Stimulated activated CD4-positive, alpha-beta T cell treated with anti-CD3 and anti-CD28 coated beads, Interleukin-1b, Interleukin-23, amount 100 ng/mL, for 24 hours (primary cell): ENCODE measurements around the gene NR5A1.

ENCODE experiments used
- DNase-seq, 4 experiments: peaks; one replicate each; pipeline ENCODE4 v3.0.0-alpha.2; 2020; ENCODE audit warnings: low read depth in 4 of 4, low spot score in 1 of 4

NR5A1 gene

DNA sequence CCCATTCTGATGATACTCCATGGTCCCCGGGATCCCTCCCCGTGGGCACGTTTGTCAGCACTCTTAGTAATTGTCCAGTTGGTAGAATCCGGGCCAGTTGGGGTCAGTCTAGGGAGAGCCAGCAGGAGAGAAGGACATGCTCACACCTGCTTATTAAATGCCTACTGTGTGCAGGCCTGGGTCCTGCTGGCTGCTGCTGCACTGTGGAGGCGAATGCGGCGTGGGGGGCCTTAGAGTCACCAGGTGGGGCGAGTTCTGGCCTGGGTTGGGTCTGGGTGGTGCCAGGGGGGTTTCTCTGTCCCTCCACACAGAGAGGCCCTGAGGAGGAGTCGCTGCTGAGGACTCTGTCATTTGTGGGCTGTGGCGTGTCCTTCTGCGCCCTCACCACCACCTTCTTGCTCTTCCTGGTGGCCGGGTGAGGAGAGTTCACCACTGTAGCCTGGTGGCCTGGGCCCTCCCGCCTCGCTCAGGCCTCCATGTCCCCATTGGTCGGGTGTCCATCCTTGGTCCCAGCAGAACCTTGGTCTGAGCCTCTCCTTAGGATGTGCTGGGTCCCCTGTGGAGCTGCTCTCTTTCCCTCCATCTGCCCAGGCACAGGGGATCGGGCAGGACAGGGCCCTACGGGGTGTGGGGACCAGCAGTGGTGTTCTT, 39.7 kb downstream of the NR5A1 start:
- DNase-seq = no peak

GRCh38 chr9:124465736-124466135, 41.5 kb downstream of the NR5A1 start:
- DNase-seq = no peak

DNA sequence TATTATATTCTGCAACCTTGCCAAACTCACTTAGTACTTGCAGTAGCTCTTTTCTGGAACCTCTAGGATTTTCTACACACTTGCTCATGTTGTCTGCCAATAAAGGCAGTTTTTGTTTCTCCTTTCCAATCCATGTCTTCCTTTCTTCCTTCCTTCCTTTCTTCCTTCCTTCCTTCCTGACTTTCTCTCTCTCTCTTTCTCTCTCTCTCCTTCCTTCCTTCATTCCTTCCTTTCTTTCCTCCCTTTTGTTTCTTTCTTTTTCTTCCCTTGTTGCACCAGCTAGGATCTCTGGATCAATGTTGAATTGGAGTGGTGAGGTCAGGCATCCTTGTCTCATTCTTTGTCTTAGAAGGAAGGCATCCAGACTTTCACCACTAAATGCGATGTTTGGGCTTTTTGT, 44.5 kb downstream of the NR5A1 start:
- DNase-seq = no peak

DNA sequence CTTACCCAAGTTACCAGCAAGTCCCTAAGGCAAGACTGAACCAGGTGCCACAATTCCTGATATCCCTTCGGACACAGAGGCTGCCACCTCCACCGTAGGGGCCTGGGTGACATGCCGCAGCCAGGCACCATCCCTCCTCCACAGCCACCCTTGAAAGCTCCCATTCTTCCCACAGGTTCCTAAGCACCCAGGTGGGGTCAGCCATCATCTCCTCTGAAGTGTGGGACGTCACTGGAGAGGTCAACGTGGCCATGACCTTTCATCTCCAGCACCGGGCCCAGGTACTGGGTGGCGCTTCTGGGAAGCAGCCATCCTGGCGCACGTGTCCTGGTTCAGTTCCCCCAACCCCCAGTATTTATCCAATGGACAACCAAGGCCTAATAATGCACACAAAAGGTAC, 48.8 kb downstream of the NR5A1 start:
- DNase-seq = no peak

DNA sequence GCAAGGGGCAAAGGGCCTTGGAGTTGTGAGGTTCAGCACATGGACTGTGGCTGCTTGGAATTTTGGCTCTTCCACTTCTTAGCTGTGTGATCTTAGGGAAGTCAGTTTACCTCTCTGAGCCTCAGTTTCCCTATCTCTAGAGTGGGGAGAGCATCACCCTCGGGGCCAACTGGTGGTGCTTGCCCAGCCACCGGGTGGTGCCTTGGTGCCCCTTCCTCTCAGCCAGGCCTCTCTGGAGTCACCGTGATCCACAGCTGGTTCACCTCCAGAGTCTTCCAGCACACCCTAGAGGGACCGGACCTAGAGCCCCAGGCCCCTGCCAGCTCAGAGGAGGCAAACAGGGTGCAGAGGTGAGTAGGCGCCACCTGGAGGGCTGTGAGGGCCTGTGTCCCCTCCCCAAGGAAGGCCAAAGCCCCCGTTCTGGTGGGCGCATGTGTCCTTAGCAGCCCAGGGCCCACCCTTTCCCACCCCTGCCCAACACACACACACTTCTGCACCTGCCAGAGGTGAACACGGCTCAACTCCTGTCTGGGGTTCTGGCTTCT, 49.2 kb downstream of the NR5A1 start:
- no peak for DNase-seq

GRCh38 chr9:124457079-124457886, 49.9 kb downstream of the NR5A1 start:
- DNase-seq = no peak

DNA sequence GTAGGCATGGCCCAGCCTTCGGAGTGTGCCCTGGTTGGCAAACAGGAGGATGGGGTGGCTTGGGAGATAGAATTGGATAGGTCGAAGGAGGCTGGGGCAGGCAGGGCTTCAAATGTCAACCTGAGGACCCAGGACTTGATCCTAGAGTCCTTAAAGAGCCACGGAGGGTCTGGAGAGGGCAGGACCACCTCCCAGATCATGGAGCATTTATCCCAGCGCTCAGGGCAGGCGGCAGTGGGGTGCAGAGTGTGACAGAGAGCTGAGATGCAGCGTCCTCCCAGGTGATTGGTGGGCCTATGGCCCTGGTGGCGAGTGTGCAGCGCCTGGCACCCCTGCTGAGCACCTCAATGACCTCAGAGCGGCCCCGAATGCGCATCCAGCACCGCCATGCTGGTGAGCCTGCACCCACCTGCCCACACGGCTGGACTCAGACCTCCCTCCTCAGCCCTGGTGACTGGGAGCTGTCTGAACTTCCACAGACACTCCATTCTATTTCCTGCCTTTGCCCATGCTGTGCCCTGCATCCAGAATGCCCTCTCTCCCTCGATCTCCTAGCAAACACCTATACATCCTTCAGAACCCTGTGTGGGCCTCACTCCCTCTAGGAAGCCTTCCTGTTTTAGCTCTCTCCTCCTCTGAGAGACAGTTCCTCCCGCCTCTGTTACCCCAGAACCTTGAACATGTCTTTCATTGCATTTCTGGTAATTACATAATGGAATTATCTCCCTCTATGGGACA, 50.7 kb downstream of the NR5A1 start:
- DNase-seq = no peak

GRCh38 chr9:124455820-124456219, 51.4 kb downstream of the NR5A1 start:
- no peak for DNase-seq

DNA sequence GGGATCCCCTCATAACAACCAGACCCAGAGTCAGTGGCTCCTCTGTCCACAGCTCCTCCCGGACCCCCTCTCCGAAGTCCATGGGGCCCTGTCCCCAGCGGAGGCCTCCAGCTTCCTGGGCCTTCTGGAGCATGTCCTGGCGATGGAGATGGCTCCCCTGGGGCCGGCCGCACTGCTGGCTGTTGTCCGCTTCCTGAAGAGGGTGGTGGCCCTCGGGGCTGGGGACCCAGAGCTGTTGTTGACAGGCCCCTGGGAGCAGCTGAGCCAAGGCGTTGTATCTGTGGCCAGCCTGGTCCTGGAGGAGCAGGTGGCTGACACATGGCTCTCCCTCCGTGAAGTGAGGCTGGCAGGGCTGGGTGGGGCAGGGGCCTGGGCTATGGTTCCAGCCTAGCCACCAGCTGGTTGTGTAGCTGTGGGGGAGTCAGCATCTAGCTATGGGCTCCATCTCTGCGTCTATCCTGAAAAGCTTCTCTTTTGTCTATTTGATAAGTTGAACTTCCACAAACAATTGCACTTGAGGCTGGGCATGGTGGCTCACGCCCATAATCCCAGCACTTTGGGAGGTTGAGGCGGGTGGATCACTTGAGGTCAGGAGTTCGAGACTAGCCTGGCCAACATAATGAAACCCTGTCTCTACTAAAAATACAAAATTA, 52.3 kb downstream of the NR5A1 start:
- DNase-seq = no peak

- DNase-seq = no peak
These were observed 52.9 kb downstream of the NR5A1 start for GRCh38 chr9:124454296-124454695.

DNA sequence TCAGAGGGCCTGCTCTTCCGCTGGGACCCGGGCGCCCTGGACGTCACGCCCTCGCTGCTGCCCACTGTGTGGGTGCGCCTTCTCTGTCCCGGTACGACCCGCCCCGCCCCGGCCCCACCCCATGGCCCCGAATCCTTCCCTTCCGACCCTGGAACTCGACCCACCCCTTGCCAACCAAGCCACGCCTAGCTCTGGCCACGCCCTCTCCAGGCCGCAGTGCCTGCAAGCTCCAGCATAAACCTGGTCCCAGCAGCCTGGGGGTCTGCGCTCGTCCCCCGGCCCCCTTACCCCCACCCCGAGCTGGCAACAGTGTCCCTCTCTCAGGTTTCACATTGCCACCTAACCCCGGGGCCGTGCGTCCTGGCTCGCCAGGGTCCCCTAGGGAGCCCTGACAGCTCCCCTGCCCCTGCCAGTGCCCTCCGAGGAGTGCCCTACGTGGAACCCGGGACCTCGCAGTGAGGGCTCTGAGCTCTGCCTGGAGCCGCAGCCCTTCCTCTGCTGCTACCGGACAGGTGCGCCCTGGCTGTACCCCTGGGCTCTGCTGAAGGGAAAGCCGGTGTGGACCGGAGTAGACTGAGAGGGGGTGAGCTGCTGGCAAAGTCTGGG, 53.5 kb downstream of the NR5A1 start:
- no peak for DNase-seq

DNA sequence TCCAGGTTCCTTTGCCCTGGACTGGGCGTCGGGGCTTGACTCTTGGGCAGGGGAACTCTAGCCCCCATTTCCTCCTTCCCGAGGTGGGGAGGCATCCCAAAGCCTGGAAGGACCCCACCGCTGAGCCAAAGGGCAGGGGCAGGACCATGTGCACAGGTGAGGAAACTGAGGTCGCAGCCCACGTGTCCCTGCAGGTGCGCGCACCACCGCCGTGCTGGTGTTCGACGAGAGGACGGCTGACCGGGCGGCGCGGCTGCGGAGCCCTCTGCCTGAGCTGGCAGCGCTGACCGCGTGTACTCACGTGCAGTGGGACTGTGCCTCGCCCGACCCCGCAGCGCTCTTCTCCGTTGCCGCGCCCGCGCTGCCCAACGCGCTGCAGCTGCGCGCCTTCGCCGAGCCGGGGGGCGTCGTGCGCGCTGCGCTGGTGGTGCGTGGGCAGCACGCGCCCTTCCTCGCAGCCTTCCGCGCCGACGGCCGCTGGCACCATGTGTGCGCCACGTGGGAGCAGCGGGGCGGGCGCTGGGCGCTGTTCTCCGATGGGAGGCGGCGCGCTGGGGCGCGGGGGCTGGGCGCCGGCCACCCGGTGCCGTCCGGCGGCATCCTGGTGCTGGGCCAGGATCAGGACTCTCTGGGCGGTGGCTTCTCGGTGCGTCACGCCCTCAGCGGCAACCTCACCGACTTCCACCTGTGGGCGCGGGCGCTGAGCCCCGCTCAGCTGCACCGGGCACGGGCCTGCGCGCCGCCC, 54.2 kb downstream of the NR5A1 start:
- DNase-seq = no peak

- DNase-seq = no peak
These were observed 54.9 kb downstream of the NR5A1 start for GRCh38 chr9:124452326-124452725.

- DNase-seq = no peak
These were observed 56.1 kb downstream of the NR5A1 start for GRCh38 chr9:124450931-124451661.

DNA sequence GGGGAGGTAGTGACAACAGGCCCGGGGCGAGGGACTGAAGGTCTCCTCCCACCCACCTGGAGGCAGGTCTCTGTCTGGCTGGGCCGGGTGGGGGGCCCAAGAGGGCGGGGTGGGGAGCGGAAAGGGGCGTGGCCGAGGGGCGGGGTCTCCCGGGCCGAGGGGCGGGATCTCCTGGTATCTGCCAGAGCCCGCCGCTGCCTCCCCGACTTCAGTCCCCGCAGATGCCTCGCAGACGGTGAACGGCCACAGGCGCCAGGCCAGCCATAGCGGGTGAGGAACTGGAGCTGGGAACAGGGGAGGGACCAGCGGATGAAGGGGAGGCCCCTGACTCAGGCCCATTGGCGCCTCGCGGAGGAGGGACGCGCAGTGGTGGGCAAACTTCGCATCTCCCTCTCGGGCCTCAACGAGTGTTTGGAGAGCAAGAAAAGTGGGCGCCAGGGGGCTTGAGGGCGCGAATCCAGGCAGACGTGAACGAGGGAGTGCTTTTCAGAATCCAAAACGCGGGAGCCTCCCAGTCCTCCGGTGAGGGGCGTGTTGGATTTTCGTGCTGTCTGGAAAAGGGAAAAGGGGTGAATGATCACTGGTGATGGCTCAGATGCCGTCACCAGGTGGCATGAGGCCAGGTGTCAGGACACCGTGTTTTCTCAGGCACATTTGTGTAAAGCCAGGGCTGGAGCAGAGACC, 56.8 kb downstream of the NR5A1 start, which contains the start of gene ADGRD2:
Gene ADGRD2, plus strand, starts transcription at position 211 of the 684 bp plus-strand sequence. CDS start 1,216 bp downstream, outside the sequence.
- DNase-seq = no peak

- no peak for DNase-seq
These were observed 57.6 kb downstream of the NR5A1 start for GRCh38 chr9:124449381-124450151.

DNA sequence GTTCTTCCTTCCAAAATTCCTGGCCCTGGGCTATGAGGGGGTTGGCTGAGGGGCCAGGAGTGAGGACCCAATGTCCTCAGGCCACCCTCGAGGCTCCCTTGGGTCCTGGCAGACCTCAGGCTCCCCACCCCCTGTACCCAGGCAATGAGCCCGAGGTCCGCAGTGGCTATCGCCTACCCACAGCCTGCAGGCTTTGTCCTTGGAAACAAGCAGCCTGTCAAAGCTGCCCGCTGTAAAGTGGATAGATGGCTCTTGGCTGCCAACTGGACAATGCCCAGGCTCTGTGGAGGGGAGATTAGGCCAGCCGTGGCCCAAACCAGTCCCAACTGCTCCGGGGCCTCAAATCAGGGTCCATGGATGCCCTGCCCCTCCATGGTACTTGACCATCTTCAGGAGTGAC, 59.2 kb downstream of the NR5A1 start:
- DNase-seq = no peak

DNA sequence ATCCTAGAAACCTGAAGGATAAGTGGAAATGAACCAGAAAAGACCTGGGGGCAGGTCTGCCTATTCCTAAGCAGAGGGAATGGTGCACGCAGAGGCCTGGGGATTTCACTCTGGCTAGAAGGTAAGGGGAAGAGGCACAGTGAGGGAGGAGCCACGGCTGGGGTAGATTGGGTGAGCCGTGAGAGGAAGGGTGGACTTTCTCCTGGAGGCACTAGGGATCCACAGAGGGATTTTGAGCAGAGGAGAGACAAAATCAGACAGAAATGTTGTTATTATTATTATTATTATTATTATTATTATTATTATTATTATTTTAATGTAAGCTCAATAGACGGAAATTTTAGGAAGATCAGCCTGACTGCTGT, 59.9 kb downstream of the NR5A1 start:
- DNase-seq = no peak
